GM21447 (cell line): ENCODE results near the gene CACNA1G.

ENCODE experiments used
- ATAC-seq: cut with Tn5 transposase; IDR thresholded peaks from one replicate; pipeline ENCODE4 v1.9.1; 2021; ENCODE audit not compliant: unreplicated experiment

Gene CACNA1G

DNA sequence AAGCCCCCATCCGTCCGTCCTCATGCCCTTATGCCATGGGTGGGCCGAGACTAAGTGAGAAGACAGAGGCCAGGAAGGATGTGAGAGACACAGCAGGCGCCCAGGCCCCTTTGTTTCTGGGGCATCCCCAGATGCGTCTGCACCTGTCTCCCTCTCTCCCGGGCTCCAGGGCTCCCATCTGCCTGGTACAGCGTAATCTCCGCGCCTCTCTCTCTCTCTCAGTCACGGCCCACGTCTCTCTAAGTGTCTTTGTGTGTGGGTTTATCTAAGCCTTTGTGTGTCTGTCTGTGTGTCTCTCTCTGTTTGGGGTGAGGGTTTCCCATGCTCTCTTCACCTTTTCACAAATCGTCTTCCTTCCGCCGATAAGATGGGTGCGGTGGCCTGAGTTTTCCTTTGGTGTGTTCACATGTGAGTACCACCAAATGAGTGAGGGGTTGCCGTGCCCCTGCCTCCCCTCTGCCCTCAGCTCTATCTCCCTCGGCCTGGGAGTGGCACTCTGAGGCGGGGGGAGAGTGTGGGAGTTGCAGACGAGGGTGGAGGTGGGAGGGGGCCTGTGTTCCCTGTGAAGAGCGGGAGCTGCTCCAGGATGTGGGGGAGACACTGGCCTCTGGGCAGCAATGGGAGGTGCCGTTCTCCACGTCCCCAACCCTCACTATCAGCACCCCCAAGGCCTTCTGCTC is 48.3 kb downstream of the CACNA1G start:
- ATAC-seq, result no peak

DNA sequence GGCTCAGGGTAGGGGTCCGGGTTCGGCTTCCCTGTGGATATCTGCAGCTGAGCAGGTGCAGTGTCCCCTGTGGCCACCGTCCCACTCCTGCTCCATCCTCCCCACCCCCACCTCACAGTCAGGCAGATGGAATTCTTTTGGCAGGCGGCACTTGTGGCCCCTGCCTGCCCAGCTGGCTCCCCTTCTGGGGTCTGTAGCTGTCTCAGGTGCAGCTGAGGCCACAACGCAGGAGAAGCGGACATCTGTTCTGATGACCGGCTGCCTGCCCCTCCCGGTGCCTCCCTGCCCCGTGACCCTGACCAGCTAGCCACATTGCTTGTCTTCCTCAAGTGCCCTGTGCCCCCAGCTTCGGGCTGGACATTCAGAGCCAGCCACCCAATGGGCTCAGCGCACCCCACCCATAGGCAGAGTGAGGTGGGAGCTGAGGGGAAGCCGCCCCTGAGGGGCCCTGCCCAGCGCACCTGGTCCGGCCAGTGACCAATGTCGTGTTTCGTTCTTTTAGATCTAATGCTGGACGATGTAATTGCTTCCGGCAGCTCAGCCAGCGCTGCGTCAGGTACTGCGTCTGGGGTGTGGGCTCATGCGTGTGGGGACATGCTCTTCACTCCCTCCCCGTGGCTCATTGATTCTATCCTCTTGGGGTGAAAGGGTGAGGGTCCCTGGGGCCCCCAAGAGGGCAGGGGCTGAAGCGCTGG is 49.0 kb downstream of the CACNA1G start:
- no peak for ATAC-seq

DNA sequence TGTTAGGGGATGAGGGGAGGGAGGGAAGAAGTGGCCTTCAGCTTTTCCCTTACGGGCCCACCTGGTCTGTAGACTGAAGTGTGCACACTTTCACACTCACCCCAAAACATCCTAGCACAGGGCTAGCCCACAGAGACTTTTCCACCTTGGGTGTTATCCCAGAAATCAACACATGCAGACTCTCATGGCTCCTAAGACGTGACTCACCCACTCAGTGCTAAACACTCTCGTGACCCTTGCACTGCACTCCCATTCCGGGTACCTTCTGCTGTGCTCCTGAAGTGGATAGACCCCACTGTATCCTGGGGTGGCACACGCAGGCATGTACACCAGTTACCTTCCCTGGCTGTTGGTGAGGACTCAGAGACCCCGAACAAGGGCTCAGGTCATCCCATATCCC is 51.1 kb downstream of the CACNA1G start:
- ATAC-seq, result no peak

DNA sequence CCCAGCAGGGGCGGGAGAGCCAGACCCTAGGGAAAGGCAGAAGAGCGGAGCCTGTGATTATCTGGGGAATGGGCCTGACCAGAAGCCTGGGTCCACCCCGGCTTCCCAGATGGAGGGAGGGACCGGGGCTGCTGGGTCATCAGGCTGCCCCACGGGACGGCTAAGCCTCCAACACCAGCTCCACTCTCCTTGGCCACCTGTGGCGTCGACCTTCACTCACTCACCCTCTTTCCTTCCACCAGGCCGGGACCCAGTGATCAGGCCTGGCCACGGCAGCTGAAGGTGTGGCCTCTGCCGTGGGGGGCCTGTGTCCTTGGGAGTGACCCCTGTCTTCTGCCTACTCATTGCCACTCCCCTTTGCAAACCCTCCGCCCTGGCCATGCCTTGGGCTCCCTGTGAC is 51.8 kb downstream of the CACNA1G start:
- ATAC-seq, result no peak

DNA sequence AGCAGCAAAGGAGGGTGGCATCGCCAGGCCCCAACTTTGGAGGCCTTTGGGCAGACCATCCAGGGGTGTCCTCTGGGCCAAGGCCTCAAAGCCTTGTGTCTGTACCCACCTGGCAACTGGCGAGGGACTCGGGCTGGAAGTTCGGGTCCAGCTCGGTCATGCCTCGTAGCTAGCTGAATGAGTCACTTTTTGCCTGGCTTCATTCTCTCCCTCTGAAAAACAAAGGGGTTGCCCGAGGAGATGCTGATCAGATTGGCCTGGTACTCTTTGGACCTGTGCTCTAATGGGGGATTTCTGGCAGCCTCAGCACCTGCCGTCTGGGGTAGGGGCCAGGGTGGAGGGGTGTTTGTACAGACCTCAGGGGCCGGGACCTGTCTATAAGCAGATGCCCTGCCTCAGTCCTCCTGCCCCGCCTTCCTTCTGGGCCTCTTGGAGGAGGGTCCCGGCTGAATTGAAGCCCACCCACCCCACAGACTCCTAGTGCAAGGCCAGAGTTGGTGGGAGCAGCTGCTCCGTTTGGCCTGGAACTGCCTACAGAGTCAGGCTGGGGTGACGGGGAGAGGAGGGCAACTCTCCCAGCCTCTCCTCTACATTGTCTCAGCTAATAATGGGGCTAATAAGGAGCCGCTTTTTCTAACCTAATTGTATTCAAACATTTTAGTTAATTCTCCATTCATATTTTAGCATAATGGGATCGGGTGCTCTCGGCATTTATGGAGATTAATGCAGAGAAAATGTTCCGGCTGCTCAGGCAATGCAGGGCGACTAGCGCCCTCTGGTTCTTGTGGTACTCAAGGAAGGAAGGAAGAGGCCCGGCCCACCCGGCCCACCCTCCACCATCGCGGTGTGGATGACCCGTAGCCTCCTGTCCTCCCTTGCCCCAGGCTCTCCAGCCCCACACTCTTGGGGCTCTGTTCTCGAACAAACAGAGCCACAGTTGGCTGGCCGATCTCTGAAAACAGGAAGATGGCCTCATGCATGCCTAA is 52.8 kb downstream of the CACNA1G start:
- ATAC-seq, result no peak

GRCh38 chr17:50614471-50615051 is 54.0 kb downstream of the CACNA1G start:
- ATAC-seq, result no peak

DNA sequence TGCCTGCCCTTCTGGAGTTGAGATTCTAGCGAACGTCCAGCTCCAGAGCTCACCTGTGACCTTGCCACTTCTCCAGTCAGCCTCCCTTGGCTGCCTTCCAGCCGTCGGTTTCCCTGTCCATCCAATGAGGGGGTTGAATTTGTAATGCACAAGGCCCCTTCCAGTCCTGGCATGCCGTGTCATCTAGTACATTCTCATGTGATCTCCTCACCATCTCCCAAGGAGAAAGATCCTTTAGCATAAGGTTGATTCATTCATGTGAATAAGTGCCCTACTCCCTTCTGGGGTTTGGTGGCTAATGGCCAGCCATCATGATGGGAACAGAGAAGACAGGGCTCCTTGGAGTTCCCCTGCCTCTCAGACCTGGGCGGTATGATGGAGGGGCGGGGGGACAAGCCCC is 55.3 kb downstream of the CACNA1G start:
- no peak for ATAC-seq

- no peak for ATAC-seq
These were observed 57.8 kb downstream of the CACNA1G start for GRCh38 chr17:50618300-50618699.

DNA sequence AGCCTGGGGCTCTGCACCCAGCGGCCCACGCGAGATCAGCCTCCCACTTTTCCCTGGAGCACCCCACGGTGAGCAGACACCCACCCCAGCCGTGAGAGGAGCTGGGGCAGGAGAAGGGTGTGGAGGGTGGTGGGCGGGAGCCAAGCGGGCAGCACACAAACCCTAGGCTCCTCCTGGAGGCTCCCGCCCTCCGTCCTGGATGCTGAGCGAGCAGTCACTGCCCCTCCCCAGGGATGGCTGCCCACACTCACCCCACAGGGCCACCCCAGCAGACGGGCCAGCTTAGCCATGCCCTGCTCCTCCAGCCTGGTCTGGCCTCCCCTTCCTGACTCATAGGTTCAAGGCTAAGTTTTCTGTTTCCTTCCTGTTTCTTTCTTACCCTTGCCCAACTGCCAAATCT is 58.4 kb downstream of the CACNA1G start:
- ATAC-seq, result no peak

DNA sequence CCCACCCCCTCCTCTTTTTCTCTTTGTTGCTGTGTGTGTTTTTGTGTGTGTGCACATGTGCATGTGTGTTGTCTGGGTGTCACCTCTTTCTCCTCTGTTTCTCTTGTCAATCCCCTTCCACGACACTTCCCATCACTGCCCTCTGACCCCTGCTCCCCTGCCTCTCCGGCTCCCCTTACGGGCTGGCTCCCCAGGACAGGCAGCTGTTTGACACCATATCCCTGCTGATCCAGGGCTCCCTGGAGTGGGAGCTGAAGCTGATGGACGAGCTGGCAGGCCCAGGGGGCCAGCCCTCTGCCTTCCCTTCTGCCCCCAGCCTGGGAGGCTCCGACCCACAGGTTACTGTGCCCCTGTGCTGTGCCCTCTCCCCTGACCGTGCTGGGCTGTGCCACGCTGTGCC is 59.0 kb downstream of the CACNA1G start:
- no peak for ATAC-seq

GRCh38 chr17:50620237-50620636 is 59.7 kb downstream of the CACNA1G start:
- ATAC-seq, result no peak

DNA sequence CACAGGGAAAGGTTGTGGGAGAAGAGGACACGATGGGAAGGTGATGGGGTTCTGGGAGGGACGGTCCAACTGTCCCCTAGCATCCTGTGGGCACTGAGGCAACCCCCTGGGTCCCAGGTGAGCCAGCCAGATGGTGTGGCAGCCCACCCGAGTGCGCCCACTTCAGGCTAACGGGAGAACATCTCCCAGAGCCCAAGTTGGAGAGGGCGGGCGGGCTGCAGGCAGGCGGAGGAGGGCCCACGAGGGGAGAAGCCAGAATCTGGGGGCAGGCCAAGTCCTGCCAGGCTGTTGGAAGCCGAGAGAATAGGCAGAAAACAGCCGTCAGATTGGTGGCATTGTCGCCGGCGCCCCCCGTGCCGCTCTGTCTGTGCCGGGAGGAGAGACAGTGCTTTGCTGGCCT is 60.3 kb downstream of the CACNA1G start:
- ATAC-seq, result no peak

GRCh38 chr17:50621574-50622031 is 61.1 kb downstream of the CACNA1G start:
- no peak for ATAC-seq

- no peak for ATAC-seq
These were observed 63.9 kb downstream of the CACNA1G start for GRCh38 chr17:50624321-50624934.

DNA sequence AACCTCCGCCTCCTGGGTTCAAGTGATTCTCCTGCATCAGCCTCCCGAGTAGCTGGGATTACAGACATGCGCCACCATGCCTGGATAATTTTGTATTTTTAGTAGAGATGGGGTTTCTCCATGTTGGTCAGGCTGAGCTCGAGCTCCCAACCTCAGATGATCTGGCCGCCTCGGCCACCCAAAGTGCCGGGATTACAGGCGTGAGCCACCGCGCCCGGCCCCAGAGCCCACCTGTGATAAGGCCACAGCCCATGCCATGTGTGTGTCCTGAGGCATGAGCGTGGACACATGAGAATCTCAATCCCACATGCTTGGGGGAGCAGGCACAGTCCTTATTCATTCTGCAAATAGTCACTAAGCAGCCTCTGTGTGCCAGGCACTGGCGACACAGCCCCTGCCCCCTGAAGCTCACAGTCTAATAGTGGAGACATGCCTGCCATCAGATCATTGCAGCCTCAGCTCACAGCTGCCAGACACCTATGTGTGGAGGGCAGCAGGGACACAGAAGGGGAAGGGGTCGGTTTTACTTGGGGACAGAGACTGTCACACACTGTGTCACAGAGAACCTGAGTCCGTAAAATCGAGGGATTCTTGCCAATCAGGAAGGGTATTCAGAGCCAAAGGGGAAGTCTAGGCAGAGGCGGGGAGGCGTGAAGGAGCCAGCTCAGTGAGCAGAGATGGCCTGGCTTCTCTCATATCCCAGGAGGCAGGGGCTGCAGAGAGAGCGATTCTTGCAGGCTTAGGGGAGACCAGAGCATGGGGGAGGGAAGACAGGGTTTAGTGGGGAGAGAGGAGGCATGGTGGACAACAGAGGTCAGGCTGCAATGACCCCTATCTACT is 64.7 kb downstream of the CACNA1G start:
- no peak for ATAC-seq

GRCh38 chr17:50626037-50626574 is 65.6 kb downstream of the CACNA1G start:
- no peak for ATAC-seq

GRCh38 chr17:50627036-50627781 is 66.7 kb downstream of the CACNA1G start:
- no peak for ATAC-seq

DNA sequence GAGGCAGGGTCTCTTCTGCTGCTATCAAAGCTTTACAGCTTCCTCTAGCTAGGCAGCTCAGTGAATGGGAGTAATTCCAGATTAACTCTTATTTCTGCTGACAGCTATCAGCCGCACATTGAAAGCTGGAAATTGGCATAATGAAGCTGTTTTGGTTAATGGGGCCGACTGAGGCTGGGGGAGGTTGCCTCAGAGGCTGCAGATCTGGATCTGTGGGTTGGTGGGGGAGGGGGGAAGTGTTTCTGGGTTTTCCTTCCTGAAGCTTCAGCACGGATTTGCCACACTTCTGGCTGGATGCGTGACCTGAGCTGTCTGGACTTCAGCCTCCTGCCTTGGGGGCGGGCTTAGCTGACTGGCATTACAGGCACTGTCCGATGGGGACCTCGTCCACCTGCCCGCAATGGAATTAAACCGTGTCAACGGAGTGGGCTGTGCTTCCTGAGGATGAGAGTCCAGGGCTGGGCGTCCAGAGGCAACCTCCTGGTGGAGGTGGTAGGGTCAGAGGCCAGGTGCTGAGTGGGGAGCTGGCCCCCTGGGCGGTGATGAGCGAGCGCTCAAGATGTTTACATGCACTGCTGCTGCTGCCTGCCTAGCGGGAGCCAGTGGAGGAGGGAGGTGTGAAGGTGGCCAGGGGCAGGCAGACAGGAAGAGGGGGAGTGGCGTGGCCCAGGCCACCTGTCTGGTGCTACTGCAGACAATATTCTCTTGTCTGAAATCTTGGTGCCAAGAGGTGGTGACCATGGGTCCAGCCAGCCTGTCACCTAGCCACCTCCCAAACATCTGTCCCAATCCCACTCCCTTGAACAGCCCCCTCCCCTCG is 67.5 kb downstream of the CACNA1G start:
- ATAC-seq, result no peak
